Superior temporal gyrus (tissue), 1 donor: ENCODE data around the gene NLGN1.
A peak's percentile ranks its signal among the peaks of the same experiment; 100 is the strongest.
"Not testable (repeated sequence)": the region's sequence is repeated elsewhere in the genome, so short reads cannot be mapped to it uniquely, and the experiment has no call there.

Source experiments
- DNase-seq: peaks from one replicate; pipeline ENCODE4 v3.0.0-alpha.2; 2016; ENCODE audit errors: extremely low spot score

Gene NLGN1

GRCh38 chr3:174158674-174159073 is 761.1 kb downstream of the NLGN1 start:
- no peak for DNase-seq

- no peak for DNase-seq
Observed at GRCh38 chr3:174159604-174160003, 762.1 kb downstream of the NLGN1 start.

DNA sequence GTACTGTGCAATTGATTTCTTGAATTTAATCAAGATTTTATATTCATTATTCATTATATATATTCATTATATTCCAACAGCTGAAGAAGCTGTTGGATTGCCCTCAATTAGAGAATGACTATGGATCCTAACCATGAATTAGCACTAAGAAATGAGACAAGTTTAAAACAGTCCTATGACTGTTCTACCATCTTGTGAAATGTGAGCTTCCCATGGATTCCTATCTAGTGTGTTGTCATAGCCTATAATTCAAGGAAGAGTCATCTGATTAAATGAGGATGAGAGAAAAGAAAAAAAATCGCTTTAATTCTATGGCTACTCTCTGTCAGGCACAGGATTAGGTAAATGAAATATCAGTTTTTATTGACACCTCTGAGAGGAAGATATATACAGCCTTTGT is 765.0 kb downstream of the NLGN1 start:
- no peak for DNase-seq

GRCh38 chr3:174168026-174168425 is 770.5 kb downstream of the NLGN1 start:
- DNase-seq, result no peak

DNA sequence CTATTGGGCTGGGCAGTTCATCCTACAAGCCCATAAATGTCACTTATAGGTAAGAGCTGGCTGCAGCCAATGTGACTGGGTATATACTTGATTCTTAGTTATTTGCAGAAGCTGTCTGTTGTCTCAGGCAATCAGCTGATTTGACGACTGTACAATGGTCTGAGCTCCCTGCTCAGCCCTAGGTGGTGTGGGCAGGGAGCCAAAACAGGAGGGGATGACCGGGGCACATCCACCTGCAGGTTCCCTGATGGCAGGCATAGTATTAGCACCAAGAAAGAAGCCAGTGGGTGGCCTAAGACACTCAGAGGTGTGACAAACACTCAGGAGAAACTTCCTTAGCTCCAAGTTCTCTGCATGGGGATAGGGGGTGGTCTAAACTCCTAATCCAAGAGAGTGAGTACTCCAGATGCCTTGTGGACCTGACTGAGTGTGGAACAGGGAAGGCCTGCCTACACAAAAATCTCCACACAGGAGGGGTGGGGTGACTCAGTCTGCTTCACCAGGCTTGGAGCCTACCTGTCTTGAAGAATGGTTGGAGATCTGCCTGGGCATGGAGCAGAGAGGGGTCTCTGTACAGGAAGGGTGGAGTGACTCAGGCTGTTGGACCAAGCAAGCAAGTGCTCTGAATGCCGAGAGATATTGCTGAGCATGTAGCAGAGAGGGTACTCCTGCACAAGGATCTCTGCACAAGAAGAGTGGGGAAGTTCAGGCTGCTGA is 771.2 kb downstream of the NLGN1 start:
- no peak for DNase-seq

DNA sequence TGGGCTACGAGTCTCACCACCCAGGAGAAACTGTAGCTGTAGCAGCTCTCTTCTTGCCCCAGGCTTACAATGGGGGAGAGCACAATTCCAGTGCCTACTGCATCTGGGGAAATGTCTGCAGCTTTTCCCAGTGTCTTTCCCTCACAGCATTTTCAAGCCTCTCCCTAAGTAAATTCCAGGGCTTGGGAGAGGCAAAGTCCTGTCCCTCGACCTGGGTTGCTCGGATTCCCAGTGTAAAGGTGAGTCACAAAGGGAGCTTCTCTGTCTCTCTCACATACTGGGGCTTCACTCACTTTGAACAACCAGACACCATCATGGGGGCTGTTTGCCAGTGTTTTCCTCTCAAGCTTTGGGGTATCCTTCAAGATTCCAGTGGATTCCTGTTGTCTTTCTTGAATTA is 772.2 kb downstream of the NLGN1 start:
- DNase-seq, result no peak

- no peak for DNase-seq
Observed at GRCh38 chr3:174170248-174170647, 772.7 kb downstream of the NLGN1 start.

DNA sequence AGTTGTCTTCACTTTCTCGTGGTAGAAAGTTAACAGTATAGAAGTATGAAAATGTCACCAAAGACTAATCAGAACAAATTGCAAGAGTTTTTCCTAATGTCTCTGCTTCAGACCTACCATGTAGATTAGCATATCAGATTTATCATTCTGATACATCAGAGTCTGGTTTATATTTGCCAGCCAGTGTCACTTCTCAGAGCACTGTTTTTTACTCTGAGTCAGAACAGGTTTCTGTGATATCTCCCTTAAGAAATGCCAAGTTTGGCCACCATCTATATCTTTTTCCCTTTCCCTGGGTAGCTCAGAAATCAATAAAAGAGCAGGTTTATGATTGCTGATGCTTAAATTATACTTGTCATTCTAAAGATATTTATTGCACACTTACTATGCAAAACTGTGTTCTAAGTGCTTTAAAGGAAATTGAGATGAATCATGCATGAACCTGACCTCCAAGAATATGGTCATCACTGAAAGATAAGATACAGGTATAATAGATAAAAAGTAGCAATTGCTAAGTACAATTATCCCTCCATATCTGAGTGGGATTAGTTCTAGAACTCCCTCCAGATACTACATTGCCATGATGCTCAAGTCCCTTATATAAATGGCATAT is 788.9 kb downstream of the NLGN1 start:
- DNase-seq, result no peak

DNA sequence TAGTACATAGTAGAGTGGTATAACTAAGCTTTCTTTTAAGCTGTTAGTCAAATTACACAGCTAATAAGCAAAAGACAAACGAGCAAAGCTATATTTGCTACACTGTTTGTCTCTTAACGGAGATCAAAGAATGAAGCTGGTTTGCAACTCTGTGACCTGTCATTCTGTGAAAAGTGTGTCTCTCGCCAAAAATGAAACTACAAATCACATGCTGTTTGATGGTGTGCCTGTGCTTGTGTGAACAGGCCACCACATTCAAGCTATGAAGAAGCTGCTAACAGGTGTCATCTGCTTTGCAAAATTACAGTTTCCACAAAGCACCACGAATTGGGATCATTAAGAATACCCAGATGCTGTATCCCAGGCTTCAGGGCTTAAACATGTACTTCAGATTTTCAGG is 793.8 kb downstream of the NLGN1 start:
- no peak for DNase-seq

GRCh38 chr3:174191895-174192294 is 794.4 kb downstream of the NLGN1 start:
- DNase-seq, result no peak

- no peak for DNase-seq
Observed at GRCh38 chr3:174192471-174192870, 794.9 kb downstream of the NLGN1 start.

- DNase-seq, result no peak
Observed at GRCh38 chr3:174193604-174194003, 796.1 kb downstream of the NLGN1 start.

GRCh38 chr3:174197416-174197815 is 799.9 kb downstream of the NLGN1 start:
- no peak for DNase-seq

- no peak for DNase-seq
Observed at GRCh38 chr3:174198199-174198598, 800.7 kb downstream of the NLGN1 start.

- no peak for DNase-seq
Observed at GRCh38 chr3:174199696-174200095, 802.2 kb downstream of the NLGN1 start.

- DNase-seq, result peak; percentile 36
Observed at GRCh38 chr3:174202116-174202515, 804.6 kb downstream of the NLGN1 start.

DNA sequence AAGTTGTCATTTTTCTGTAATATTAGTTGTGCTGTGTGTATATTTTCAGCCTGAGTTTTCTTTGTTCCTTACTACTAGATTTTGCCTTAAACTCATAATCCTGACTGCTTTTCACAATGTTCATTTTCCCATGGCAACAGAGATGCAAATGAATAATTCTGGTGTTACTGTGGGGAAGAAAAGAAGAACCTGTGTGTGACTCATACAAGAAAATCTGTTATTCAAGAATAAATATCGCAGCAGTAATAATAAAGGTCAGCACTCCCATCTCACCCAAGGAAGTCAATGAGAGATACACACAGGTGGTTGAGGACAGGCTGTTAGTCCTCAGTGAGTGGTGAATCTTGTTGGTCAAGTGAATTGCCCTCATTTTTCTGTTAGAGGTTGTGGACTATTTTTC is 805.0 kb downstream of the NLGN1 start:
- peak; percentile 50 for DNase-seq

- no peak for DNase-seq
Observed at GRCh38 chr3:174204765-174205164, 807.2 kb downstream of the NLGN1 start.

DNA sequence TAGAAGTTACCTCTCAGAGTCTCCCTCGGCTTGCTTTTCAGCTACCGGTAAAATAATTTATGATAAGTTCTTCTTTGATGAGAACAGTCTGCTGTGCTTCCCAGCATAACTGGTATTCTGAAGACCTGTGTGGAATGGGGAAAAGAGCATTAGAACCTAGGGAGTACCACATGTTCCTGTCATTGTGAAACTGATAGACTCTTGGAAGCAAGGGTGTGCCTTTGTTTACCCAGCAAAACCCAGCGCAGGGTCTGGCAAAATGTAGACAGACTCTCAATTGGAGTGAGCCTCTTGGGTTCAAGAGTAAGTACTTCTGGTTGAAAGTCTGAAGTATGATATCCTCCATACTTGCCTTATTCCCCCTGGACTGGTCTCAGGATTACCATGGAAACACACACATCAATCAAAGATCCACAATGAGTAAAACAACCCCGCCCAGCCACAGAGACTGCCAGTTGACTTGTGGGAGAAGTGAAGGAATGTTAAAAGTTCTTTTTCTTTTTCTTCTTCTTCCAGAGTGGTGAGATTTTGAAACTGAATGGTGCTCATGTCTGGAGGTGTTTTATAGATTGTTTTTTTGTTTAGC is 809.2 kb downstream of the NLGN1 start:
- DNase-seq, result no peak

DNA sequence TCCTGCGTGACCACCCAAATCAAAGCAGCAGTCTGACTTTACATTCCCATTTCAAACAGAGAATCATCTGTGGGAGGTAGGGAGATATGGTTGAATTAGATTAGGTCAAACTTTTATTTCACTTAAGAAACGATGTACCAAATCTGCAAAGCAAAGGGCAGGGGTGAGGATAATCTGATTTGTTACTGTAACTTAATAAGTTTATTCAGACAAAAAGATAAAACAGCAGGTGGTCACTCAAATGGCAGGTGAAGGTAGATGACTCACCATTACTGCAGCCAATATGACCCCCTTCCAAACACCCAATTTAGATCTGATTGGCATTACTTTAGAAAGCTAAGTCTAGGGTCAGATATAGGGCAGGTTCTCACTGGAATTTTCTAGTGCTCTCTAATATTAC is 810.6 kb downstream of the NLGN1 start:
- no peak for DNase-seq

- DNase-seq, result not testable (repeated sequence)
Observed at GRCh38 chr3:174211896-174212295, 814.4 kb downstream of the NLGN1 start.

DNA sequence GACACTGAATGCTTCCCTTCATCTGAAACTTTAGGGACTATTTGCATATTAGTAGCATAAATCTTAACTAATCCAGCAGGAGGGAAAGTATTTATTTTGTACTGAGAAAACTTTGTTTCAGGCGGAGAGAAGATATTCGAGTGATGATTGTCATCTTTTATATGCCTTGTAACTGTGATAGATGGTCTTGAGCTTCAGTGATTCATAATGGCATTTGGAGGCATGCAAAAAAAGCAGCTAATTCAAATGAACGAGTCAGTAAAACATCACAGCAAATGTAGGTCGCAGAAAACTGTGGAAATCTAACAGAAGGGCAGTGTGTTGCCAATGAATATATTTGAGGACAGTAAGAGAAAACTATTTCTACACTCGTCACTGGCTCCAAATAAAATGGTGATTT is 817.9 kb downstream of the NLGN1 start:
- DNase-seq, result peak; percentile 41

- no peak for DNase-seq
Observed at GRCh38 chr3:174216019-174216418, 818.5 kb downstream of the NLGN1 start.
